GM18861 (cell line): Measurements from ENCODE around the gene CMTR1.
"Not testable (repeated sequence)": the region's sequence is repeated elsewhere in the genome, so short reads cannot be mapped to it uniquely, and the experiment has no call there.

ENCODE experiments used
- ATAC-seq: cut with Tn5 transposase; IDR thresholded peaks from one replicate; pipeline ENCODE4 v1.9.1; 2021; ENCODE audit not compliant: unreplicated experiment

CMTR1 gene

GRCh38 chr6:37435373-37435772 is 2.4 kb downstream of the CMTR1 start:
- ATAC-seq, result no peak

- ATAC-seq, result no peak
These were observed 2.8 kb downstream of the CMTR1 start for GRCh38 chr6:37435816-37436215.

DNA sequence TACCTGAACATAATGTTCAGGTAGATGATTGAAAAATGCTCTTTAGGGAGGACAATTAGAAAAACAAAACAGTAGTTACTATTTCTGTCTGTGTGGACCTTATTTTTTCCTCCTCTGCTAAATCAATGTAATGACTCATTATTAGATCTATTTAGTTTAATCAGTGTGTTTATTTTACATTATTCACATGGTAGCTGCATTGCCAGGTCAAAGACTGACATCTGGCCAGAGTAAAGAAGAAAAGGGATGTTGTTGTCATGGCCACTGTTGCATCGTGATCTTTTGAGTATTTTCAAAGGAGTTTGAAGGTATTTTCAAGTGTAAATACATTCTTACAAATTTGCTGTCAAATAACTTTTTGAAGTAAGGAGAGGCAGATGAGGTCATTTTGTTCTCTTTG is 5.9 kb downstream of the CMTR1 start:
- no peak for ATAC-seq

DNA sequence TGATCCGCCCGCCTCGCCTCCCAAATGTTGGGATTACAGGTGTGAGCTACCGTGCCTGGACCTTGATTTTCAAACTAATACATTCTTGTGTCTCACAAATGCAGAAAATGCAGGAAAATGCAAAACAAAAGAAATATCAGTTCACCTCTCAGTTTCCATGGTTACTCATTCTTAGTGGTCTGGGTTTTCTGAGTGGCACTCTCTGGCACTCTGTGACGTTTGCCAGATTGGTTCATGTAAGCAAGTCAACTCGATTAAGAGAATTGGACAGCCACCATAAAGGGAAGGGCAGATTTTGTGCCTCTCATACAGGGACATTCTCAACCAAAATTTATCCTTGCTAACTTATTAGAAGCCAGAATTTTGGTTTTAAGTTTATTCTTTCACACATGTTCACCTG is 8.6 kb downstream of the CMTR1 start:
- no peak for ATAC-seq

GRCh38 chr6:37442416-37443215 is 9.6 kb downstream of the CMTR1 start:
- no peak for ATAC-seq

GRCh38 chr6:37443216-37443542 is 10.2 kb downstream of the CMTR1 start:
- not testable (repeated sequence) for ATAC-seq

GRCh38 chr6:37449984-37450383 is 17.0 kb downstream of the CMTR1 start:
- no peak for ATAC-seq

DNA sequence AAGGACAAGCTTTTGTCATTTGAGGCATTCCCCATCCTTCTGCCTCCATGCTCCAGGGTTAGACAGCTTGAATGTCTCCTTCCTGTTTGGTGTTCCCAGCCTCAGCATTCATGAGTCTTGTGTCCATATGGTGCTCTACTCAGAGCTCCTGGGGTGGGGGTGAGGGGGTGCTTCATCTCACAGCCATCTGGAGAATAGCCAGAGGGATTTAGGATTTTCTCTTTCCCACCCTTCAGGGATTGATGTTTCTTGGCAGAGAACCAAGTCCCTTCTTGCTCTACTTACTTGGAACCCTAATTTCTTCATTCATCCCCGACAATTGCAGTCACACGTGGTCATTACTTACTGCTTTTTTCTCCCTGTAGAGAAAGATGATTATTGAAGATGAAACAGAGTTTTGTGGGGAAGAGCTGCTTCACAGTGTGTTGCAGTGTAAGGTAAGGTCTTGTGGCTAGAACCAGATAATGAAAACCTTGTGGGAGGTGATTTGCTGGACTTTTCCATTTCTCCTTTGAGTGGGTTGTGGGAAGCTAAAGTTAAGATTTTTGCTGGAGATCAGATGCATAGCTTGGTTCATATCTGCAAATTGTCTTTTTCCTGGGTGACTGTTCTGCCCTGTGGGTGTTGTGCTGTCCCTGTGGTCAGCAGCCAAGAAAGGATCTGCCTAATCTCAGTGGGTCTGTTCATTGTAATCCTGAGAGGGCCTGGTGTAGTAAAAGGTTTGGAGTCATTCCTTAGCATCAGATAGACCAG is 18.6 kb downstream of the CMTR1 start:
- no peak for ATAC-seq

DNA sequence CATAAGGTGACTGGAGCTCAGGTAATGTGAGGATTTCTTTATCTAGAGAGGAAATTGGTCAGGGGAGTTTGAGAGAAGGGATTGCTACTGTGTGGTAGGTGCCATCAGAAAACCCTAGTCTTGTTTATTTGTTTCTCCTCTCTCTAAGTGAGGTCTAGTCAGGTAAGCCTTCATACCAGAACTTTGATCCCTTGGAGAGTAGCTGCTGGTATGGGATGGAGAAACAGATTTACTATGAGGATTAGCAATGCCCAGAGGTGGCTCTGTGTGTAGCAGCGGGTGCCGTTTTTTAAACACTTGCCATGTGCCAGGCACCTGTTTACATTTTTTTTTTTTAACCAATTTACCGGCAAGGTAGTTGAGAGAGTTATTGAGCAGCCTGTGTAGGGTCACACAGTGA is 19.5 kb downstream of the CMTR1 start:
- no peak for ATAC-seq

GRCh38 chr6:37454420-37455140 is 21.6 kb downstream of the CMTR1 start:
- ATAC-seq, result no peak

DNA sequence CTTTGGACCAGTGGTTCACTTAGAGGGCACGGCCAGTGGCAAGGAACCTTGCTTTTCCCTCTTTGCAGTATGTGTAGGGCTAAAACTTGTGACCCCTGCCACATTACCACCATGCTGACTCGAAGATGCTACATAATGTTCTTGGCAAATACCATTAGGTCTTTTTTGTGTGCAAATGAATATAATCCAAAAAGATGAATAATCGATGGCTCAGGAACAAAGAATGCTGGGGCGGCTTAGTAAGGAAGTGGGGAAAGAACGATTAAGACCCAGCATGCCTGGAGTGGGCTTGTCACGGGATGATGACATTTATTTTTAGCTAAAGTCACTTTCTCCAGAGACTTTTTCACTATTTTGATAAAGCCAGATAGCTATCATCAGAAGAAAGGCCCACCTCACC is 23.1 kb downstream of the CMTR1 start:
- ATAC-seq, result no peak

GRCh38 chr6:37456816-37457560 is 24.0 kb downstream of the CMTR1 start:
- no peak for ATAC-seq

DNA sequence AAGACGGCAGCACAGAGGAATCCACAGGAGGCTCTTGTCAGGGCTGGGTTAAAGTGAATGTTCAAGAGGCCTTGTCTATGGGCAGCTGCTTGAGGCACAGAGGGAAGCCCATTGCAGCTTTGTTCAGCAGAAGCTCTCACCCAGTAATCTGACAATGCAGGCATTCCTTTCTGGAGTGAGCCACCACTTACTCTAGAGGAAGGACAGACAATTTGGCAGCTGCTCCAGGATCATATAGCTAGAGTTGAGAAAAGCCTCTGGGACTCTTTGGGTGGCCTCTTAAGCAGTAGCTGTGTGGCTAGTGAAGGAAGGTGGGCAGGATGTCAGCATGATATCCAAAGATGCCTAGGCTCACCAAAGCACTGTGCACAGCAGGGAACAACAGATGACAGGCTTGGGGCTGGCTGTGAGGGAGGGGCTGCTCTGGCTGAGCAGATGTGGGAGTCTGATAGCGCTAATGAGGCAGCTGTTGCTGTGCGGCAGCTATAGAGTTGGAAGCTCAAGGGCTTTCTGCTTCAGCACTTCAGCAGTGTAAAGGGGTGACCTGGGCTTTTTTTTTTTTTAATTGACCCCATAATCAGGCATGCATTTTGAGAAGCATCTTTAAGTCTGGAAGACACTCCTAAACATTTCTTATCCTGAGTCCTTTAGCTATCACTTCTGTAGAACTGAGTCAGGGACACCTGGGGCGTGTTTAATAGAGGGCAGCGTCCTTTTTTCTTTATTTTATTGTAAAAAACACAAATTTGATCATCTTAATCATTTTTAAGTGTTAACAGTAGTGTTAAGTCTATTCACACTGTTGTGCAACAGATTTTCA is 27.2 kb downstream of the CMTR1 start:
- ATAC-seq, result no peak

- no peak for ATAC-seq
These were observed 27.8 kb downstream of the CMTR1 start for GRCh38 chr6:37460805-37461204.

DNA sequence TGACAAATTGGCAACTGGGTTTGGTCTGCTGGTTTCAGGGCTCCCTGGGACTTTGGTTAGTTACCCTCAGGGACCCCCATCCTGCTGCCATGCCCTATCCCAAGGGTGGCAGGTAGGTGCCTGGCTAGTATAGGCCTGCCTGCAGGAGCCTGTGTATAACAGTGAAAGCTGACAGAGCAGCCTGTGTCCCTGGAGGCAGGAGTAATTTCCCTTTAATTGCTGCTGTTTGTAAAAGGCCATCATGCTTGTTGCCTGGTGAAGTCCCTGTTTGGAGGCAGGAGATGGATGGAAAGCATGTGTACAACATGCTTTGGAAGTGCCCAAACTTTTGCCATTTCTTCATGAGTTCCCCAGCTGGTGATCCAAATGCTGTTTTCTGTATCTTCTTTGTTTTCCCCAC is 30.1 kb downstream of the CMTR1 start:
- ATAC-seq, result no peak

- ATAC-seq, result no peak
These were observed 34.7 kb downstream of the CMTR1 start for GRCh38 chr6:37467718-37468117.

DNA sequence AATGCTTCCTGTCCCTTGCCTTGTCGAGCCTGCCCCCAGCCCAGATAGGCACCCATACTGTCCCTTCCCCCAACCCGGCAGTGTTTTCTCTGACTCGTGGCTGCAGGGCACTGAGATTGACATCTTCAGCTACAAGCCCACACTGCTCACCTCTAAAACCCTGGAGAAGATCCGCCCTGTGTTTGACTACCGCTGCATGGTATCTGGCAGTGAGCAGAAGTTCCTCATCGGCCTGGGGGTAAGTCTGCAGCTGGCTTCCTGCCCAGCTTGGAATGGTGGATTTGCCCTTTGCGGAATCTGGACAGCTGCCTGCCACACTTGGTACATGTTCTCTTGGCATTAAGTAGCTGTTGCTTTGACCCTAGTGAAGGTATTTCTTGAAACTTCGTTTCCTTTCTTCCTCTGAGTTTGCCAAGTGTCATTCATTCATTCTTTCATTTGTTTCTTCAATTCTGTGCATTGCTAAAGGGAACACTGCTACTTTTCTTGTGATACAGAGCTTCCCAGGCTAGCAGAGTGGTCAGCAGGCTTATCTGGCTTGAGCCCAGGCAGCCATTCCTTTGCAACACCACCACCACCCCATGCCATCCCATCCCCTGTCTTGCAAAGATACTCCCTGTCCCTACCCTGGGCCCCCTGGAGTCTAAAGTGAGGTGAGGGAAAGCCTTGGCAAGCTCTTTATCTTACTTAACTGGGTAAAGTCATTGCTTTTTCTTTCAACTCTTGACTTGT is 40.5 kb downstream of the CMTR1 start:
- no peak for ATAC-seq

GRCh38 chr6:37474316-37474715 is 41.3 kb downstream of the CMTR1 start:
- no peak for ATAC-seq

DNA sequence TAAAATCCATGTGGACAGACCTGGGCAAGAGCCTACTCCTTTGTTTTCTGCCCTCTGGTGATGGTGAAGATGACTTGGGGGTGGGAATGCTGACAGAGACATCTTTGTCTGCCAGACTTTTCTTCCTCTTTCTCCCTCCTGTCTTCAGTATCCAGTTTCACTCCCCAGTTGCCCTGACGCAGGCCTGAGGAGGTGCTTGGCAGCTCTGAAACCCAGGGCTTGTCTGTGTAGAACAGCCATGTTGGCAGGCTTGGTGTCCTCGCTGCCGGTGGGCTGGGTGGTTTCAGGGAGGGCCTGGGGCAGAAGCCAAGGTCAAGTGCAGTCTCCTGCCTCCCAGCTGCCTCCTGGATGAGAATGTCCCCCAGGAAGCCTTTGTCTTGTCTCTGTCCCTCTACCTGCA is 44.2 kb downstream of the CMTR1 start:
- no peak for ATAC-seq
